ENCODE measurements around the gene ZNF532.

Gene ZNF532

DNA sequence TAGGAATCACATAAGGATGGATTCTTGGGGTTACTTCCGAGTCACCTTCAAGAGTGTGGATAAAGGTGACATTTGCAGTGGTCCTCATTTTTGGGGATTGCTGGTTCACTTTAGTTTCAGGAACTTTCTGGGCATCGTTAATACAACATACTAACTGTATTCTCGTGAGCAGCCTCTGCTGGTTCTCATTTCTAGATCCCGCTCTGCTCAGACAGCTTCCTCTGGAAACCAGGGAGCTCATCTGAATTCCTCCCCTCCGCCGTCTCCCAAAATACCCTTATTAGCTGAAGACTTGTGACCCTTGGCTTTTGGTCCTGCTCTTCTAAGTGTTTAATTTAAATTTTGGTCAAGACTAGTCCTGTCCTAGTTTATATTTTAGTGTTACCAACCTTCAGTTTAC is 64.5 kb downstream of the ZNF532 start:
- no peak overlapping the region for H3K4me3 ChIP-seq (ENCODE audit: low read depth, low read length)
- TF ChIP-seq, protein P1, sequence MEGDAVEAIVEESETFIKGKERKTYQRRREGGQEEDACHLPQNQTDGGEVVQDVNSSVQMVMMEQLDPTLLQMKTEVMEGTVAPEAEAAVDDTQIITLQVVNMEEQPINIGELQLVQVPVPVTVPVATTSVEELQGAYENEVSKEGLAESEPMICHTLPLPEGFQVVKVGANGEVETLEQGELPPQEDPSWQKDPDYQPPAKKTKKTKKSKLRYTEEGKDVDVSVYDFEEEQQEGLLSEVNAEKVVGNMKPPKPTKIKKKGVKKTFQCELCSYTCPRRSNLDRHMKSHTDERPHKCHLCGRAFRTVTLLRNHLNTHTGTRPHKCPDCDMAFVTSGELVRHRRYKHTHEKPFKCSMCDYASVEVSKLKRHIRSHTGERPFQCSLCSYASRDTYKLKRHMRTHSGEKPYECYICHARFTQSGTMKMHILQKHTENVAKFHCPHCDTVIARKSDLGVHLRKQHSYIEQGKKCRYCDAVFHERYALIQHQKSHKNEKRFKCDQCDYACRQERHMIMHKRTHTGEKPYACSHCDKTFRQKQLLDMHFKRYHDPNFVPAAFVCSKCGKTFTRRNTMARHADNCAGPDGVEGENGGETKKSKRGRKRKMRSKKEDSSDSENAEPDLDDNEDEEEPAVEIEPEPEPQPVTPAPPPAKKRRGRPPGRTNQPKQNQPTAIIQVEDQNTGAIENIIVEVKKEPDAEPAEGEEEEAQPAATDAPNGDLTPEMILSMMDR (IDR thresholded peaks at IDR 0.05; ENCODE audit: insufficient read depth, low read depth, low read length, missing control alignments) = no peak
- DNase-seq (ENCODE audit: low read depth) = no peak

GRCh38 chr18:58934356-58934755 is 69.7 kb downstream of the ZNF532 start:
- TF ChIP-seq, protein P1 (IDR thresholded peaks at IDR 0.05; ENCODE audit: insufficient read depth, low read depth, low read length, missing control alignments) = no peak
- DNase-seq (ENCODE audit: low read depth) = no peak
- no peak overlapping the region for H3K4me3 ChIP-seq (ENCODE audit: low read depth, low read length)

DNA sequence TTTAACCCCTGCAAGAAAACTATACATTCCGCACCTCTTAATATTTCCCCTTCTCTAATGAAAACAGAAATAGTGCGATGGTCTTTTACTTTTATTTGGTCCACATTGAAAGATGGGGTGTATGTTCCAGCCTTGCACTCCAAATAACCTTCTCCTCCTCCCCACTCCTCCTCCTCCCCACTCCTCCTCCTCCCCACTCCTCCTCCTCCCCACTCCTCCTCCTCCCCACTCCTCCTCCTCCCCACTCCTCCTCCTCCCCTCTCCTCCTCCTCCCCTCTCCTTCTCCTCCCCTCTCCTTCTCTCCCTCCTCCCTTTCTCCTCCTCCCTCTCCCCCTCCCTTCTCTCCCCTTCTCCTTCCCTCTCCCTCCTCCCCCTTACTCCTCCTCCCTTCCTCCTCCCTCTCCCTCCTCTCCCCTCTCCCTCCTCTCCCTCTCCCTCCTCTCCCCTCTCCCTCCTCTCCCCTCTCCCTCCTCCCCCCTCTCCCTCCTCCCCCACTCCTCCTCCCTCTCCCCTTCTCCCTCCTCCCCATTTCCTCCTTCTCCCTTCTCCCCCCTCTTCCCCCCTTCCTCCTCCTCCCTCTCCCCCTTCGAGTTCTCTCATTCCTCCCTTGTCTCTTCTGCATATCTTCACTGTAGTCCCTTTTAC is 70.4 kb downstream of the ZNF532 start:
- TF ChIP-seq, protein P1 (IDR thresholded peaks at IDR 0.05; ENCODE audit: insufficient read depth, low read depth, low read length, missing control alignments) = no peak
- H3K4me3 ChIP-seq (ENCODE audit: low read depth, low read length) = no peak overlapping the region

GRCh38 chr18:58937071-58937886 is 72.6 kb downstream of the ZNF532 start:
- DNase-seq (ENCODE audit: low read depth) = no peak
- H3K4me3 ChIP-seq (ENCODE audit: low read depth, low read length) = no peak overlapping the region
- TF ChIP-seq, protein P1 (IDR thresholded peaks at IDR 0.05; ENCODE audit: insufficient read depth, low read depth, low read length, missing control alignments) = no peak

More for the DNA sequence above, 70.4 kb downstream of the ZNF532 start:
- DNase-seq (ENCODE audit: low read depth) = no peak

GRCh38 chr18:58937887-58938267 is 73.2 kb downstream of the ZNF532 start:
- TF ChIP-seq, protein P1 (IDR thresholded peaks at IDR 0.05; ENCODE audit: insufficient read depth, low read depth, low read length, missing control alignments) = no peak
- no peak for DNase-seq (ENCODE audit: low read depth)
- H3K4me3 ChIP-seq (ENCODE audit: low read depth, low read length) = no peak overlapping the region

DNA sequence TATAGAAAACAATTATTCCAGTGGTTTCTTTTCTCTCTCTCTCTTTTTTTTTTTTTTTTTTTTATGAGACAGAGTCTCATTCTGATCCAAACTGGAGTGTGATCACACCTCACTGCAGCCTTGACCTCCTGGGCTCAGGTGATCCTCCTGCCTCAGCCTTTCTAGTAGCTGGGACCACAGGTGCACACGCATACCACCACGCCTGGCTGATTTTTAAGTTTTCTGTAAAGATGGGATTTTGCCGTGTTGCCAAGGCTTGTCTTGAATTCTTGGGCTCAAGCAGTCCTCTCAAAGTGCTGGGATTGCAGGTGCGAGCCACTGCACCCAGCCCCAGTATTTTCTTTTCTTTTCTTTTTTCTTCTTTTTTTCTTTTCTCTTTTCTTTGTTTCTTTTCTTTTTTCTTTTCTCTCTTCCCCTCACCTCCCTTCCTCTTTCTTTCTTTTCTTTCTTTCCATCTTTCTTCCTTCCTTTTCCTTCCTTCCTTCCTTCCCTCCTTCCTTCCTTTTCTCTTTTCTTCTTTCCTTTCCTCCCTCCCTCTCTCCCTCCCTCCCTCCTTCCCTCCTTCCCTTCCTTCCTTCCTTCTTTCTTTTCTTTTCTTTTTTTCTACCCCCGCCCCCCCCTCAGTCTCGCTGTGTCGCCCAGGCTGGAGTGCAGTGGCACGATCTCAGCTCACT is 76.9 kb downstream of the ZNF532 start:
- DNase-seq (ENCODE audit: low read depth) = no peak
- H3K4me3 ChIP-seq (ENCODE audit: low read depth, low read length) = no peak overlapping the region
- TF ChIP-seq, protein P1 (IDR thresholded peaks at IDR 0.05; ENCODE audit: insufficient read depth, low read depth, low read length, missing control alignments) = no peak

Measured in GM12865 (cell line).